Measurements from ENCODE around the gene PSMB9.

GRCh38 chr6:32829495-32829894 is 24.5 kb upstream of the PSMB9 start:
- TF ChIP-seq CTCF (IDR thresholded peaks at IDR 0.05) (no peak), EZH2 (IDR thresholded peaks at IDR 0.05; ENCODE audit: borderline replicate concordance, insufficient read depth, low read depth, low read length, poor library complexity, severe bottlenecking) (no peak)
